CD4-positive, alpha-beta T cell treated with Interleukin-4 for 4 hours (primary cell): ENCODE measurements around the gene POFUT2.

ENCODE experiments used
- DNase-seq: peaks from one replicate; pipeline ENCODE4 v3.0.0-alpha.2; 2020

The POFUT2 gene

GRCh38 chr21:45287438-45288391, at the start of gene POFUT2:
Gene POFUT2, minus strand, starts transcription at chr21:45287895. Its CDS starts 24 bp downstream, at chr21:45287871.
- peak; percentile 96 for DNase-seq

- DNase-seq = no peak
Measured at GRCh38 chr21:45336870-45337269, 49.2 kb upstream of the POFUT2 start.

GRCh38 chr21:45336535-45336810, 48.8 kb upstream of the POFUT2 start:
- DNase-seq = no peak

GRCh38 chr21:45335761-45336534, 48.3 kb upstream of the POFUT2 start:
- DNase-seq = no peak

GRCh38 chr21:45335151-45335760, 47.6 kb upstream of the POFUT2 start:
- DNase-seq = no peak

- DNase-seq = no peak
Measured at GRCh38 chr21:45334591-45335081, 46.9 kb upstream of the POFUT2 start.

- DNase-seq = no peak
Measured at GRCh38 chr21:45334134-45334533, 46.4 kb upstream of the POFUT2 start.

- no peak for DNase-seq
Measured at GRCh38 chr21:45333583-45334121, 46.0 kb upstream of the POFUT2 start.

- DNase-seq = no peak
Measured at GRCh38 chr21:45332981-45333582, 45.4 kb upstream of the POFUT2 start.

- DNase-seq = no peak
Measured at GRCh38 chr21:45332415-45332814, 44.7 kb upstream of the POFUT2 start.

- DNase-seq = no peak
Measured at GRCh38 chr21:45331531-45332147, 43.9 kb upstream of the POFUT2 start.

- DNase-seq = no peak
Measured at GRCh38 chr21:45330851-45331261, 43.2 kb upstream of the POFUT2 start.

- DNase-seq = no peak
Measured at GRCh38 chr21:45330075-45330781, 42.5 kb upstream of the POFUT2 start.

- no peak for DNase-seq
Measured at GRCh38 chr21:45329261-45330074, 41.8 kb upstream of the POFUT2 start.

GRCh38 chr21:45328198-45329091, 40.8 kb upstream of the POFUT2 start:
- no peak for DNase-seq

GRCh38 chr21:45327441-45328197, 39.9 kb upstream of the POFUT2 start:
- DNase-seq = no peak

GRCh38 chr21:45326891-45327440, 39.3 kb upstream of the POFUT2 start:
- no peak for DNase-seq

- no peak for DNase-seq
Measured at GRCh38 chr21:45326169-45326851, 38.6 kb upstream of the POFUT2 start.
